ENCODE measurements around the gene PEX14.

The PEX14 gene

GRCh38 chr1:10658396-10659066, 183.8 kb downstream of the PEX14 start:
- no peak for DNase-seq (ENCODE audit: extremely low spot score)
- no peak for TF ChIP-seq CTCF (IDR thresholded peaks at IDR 0.05; ENCODE audit: control extremely low read depth, extremely low read depth, low read depth, missing control alignments)
- POLR2A ChIA-PET = no interaction called here
- CTCF ChIA-PET = no interaction called here

GRCh38 chr1:10659218-10659617, 184.5 kb downstream of the PEX14 start:
- ChIA-PET POLR2A (no interaction called here), CTCF (no interaction called here)
- TF ChIP-seq CTCF (IDR thresholded peaks at IDR 0.05; ENCODE audit: control extremely low read depth, extremely low read depth, low read depth, missing control alignments) = no peak
- no peak for DNase-seq (ENCODE audit: extremely low spot score)

- ChIA-PET CTCF (no interaction called here), POLR2A (no interaction called here)
- DNase-seq (ENCODE audit: extremely low spot score) = no peak
- no peak for TF ChIP-seq CTCF (IDR thresholded peaks at IDR 0.05; ENCODE audit: control extremely low read depth, extremely low read depth, low read depth, missing control alignments)
Observed at GRCh38 chr1:10659646-10660540, 185.1 kb downstream of the PEX14 start.

GRCh38 chr1:10661453-10661852, 186.7 kb downstream of the PEX14 start:
- ChIA-PET POLR2A (no interaction called here), CTCF (no interaction called here)
- TF ChIP-seq CTCF (IDR thresholded peaks at IDR 0.05; ENCODE audit: control extremely low read depth, extremely low read depth, low read depth, missing control alignments) = no peak
- no peak for DNase-seq (ENCODE audit: extremely low spot score)

- TF ChIP-seq CTCF (IDR thresholded peaks at IDR 0.05; ENCODE audit: control extremely low read depth, extremely low read depth, low read depth, missing control alignments) = no peak
- DNase-seq (ENCODE audit: extremely low spot score) = no peak
- POLR2A ChIA-PET = no interaction called here
- CTCF ChIA-PET = no interaction called here
Observed at GRCh38 chr1:10662090-10662688, 187.4 kb downstream of the PEX14 start.

- ChIA-PET POLR2A (no interaction called here), CTCF (no interaction called here)
- no peak for TF ChIP-seq CTCF (IDR thresholded peaks at IDR 0.05; ENCODE audit: control extremely low read depth, extremely low read depth, low read depth, missing control alignments)
- no peak for DNase-seq (ENCODE audit: extremely low spot score)
Observed at GRCh38 chr1:10662824-10663677, 188.3 kb downstream of the PEX14 start.

Data from GM10248 (cell line).